T-helper 9 cell (primary cell): ENCODE results near the gene ERC2.
A peak's percentile ranks its signal among the peaks of the same experiment; 100 is the strongest.
"Not testable (repeated sequence)": the region's sequence is repeated elsewhere in the genome, so short reads cannot be mapped to it uniquely, and the experiment has no call there.

Experiments
- DNase-seq: peaks from one replicate; pipeline ENCODE4 v3.0.0-alpha.2; 2020
- total RNA-seq, 2 donors: gene quantifications; one replicate each; lab custom pipeline; 2026; lab: John Stamatoyannopoulos, UW

The ERC2 gene
- total RNA-seq, result 0 reads per million in 2 donors

GRCh38 chr3:56468184-56469106 lies at the start of gene ERC2:
Gene ERC2, minus strand, starts transcription at chr3:56468467.
- no peak for DNase-seq

- DNase-seq, result no peak
Measured at GRCh38 chr3:56502738-56503137, 34.5 kb upstream of the ERC2 start.

- DNase-seq, result not testable (repeated sequence)
Measured at GRCh38 chr3:56496376-56496775, 28.1 kb upstream of the ERC2 start.

- peak; percentile 61 for DNase-seq
Measured at GRCh38 chr3:56494679-56495322, 26.5 kb upstream of the ERC2 start.

GRCh38 chr3:56491566-56491965 lies 23.3 kb upstream of the ERC2 start:
- DNase-seq, result no peak

- no peak for DNase-seq
Measured at GRCh38 chr3:56488812-56489600, 20.7 kb upstream of the ERC2 start.

GRCh38 chr3:56484525-56485032 lies 16.3 kb upstream of the ERC2 start:
- DNase-seq, result no peak

GRCh38 chr3:56484122-56484521 lies 15.9 kb upstream of the ERC2 start:
- no peak for DNase-seq

- no peak for DNase-seq
Measured at GRCh38 chr3:56477646-56478045, 9.4 kb upstream of the ERC2 start.

- DNase-seq, result no peak
Measured at GRCh38 chr3:56476771-56477170, 8.5 kb upstream of the ERC2 start.

- no peak for DNase-seq
Measured at GRCh38 chr3:56471771-56472170, 3.5 kb upstream of the ERC2 start.

- DNase-seq, result no peak
Measured at GRCh38 chr3:56469141-56469540, 874 bp upstream of the ERC2 start.

GRCh38 chr3:56467801-56468183 lies 475 bp downstream of the ERC2 start:
- no peak for DNase-seq

- no peak for DNase-seq
Measured at GRCh38 chr3:56467108-56467507, 1.2 kb downstream of the ERC2 start.

GRCh38 chr3:56459719-56460118 lies 8.5 kb downstream of the ERC2 start:
- DNase-seq, result no peak

GRCh38 chr3:56459104-56459496 lies 9.2 kb downstream of the ERC2 start:
- DNase-seq, result no peak

GRCh38 chr3:56458496-56459103 lies 9.7 kb downstream of the ERC2 start:
- no peak for DNase-seq

GRCh38 chr3:56456117-56456516 lies 12.2 kb downstream of the ERC2 start:
- no peak for DNase-seq

- no peak for DNase-seq
Measured at GRCh38 chr3:56453011-56453410, 15.3 kb downstream of the ERC2 start.

- DNase-seq, result no peak
Measured at GRCh38 chr3:56452085-56452484, 16.2 kb downstream of the ERC2 start.

GRCh38 chr3:56443372-56443771 lies 24.9 kb downstream of the ERC2 start:
- no peak for DNase-seq

GRCh38 chr3:56428667-56429066 lies 39.6 kb downstream of the ERC2 start:
- no peak for DNase-seq

- DNase-seq, result no peak
Measured at GRCh38 chr3:56424885-56425284, 43.4 kb downstream of the ERC2 start.
